HepG2 (cell line): Measurements from ENCODE around the gene MFF. TPM values are rescaled to one million over a fixed set of nuclear protein-coding genes. Genes with fewer than 3 reads are reported as not detected.

Experiments
- ATAC-seq: fragments of 200-7000 bp; cut with Tn5 transposase; 3 replicates; pipeline ENCODE4 v1.9.1; 2020; ENCODE audit warnings: mild to moderate bottlenecking, moderate library complexity
- BruUV-seq: library from RNA; stranded (reverse); fragments of 400-500 nt; replicated peaks from 2 replicates; lab custom pipeline; 2021; lab: Mats Ljungman, UMichigan
- CTCF ChIA-PET: fragments of 300-600 bp; formaldehyde crosslinking; extraction: SDS; loops from one replicate; lab custom pipeline; 2021; ENCODE audit warnings: low total read pairs, inconsistent platforms, low intra/inter-chr PET ratio; lab: Yijun Ruan, JAX
- POLR2A ChIA-PET: fragments of 350-600 bp; sonication (Branson Sonifier 250); formaldehyde crosslinking; loops from one replicate; lab custom pipeline; 2020; ENCODE audit warnings: antibody characterized with exemption, inconsistent platforms; lab: Yijun Ruan, JAX
- DNase-seq: peaks from one replicate; pipeline ENCODE4 v3.0.0-alpha.2; 2015; ENCODE audit warnings: low spot score
- FAIRE-seq: peaks from 3 replicates; lab custom pipeline; 2011; peaks lifted over from hg19 to GRCh38; lab: Jason Lieb, UNC
- H2AFZ ChIP-seq: one replicate; pipeline ENCODE4 v1.6.1; 2011; ENCODE audit warnings: low read length, inconsistent platforms
- H3K27ac ChIP-seq: fragments of 300-600 bp; 3 replicates; pipeline ENCODE4 v1.8.0; 2011; ENCODE audit warnings: mixed run types, mild to moderate bottlenecking, mixed read lengths, low read length, inconsistent platforms; ENCODE audit not compliant: insufficient read depth; ENCODE audit errors: extremely low read length
- H3K27me3 ChIP-seq, 2 experiments: fragments of 200-600 bp in 1 of 2; 2 replicates in 1 of 2; 3 replicates in 1 of 2; pipeline versions ENCODE4 v1.6.0 to v1.8.0; 2011; ENCODE audit warnings: low read length in 2 of 2, mild to moderate bottlenecking in 2 of 2, moderate library complexity in 2 of 2, inconsistent platforms in 1 of 2; ENCODE audit not compliant: insufficient read depth in 2 of 2, control insufficient read depth in 1 of 2
- H3K36me3 ChIP-seq, 2 experiments: fragments of 200-600 bp in 1 of 2; replicated peaks in 1 of 2; 2 replicates in 1 of 2; 3 replicates in 1 of 2; pipeline versions ENCODE4 v1.5.1 to v1.8.0; 2011; ENCODE audit warnings: low read length in 2 of 2, inconsistent platforms in 1 of 2; ENCODE audit not compliant: insufficient read depth in 2 of 2, control insufficient read depth in 1 of 2
- H3K4me1 ChIP-seq: 2 replicates; pipeline ENCODE4 v1.5.1; 2012; ENCODE audit warnings: low read length, inconsistent platforms; ENCODE audit not compliant: insufficient read depth
- H3K4me2 ChIP-seq: 2 replicates; pipeline ENCODE4 v1.6.0; 2011; ENCODE audit warnings: low read depth, low read length, inconsistent platforms
- H3K4me3 ChIP-seq, 3 experiments: fragments of 200-600 bp in 1 of 3; sonication (generic), shearing (Covaris generic) in 1 of 3; replicated peaks in 1 of 3; 2 replicates each; pipeline ENCODE4 v1.5.1; 2011 to 2016; ENCODE audit warnings: low read length in 3 of 3, inconsistent platforms in 2 of 3, low read depth in 2 of 3, mild to moderate bottlenecking in 2 of 3, control low read depth in 1 of 3, mixed read lengths in 1 of 3; ENCODE audit not compliant: insufficient read depth in 1 of 3
- H3K79me2 ChIP-seq: one replicate; pipeline ENCODE4 v1.6.1; 2011; ENCODE audit warnings: low read length, inconsistent platforms; ENCODE audit not compliant: insufficient read depth
- H3K9ac ChIP-seq: 2 replicates; pipeline ENCODE4 v1.6.0; 2011; ENCODE audit warnings: mild to moderate bottlenecking, low read depth, low read length, inconsistent platforms; ENCODE audit not compliant: insufficient read depth
- H3K9me3 ChIP-seq: 2 replicates; pipeline ENCODE4 v1.5.1; 2012; ENCODE audit warnings: mild to moderate bottlenecking, low read length
- H4K20me1 ChIP-seq: 2 replicates; pipeline ENCODE4 v1.6.0; 2011; ENCODE audit warnings: inconsistent platforms, mild to moderate bottlenecking, low read length, moderate library complexity; ENCODE audit not compliant: insufficient read depth
- EHMT2 ChIP-seq: fragments of 200-600 bp; sonication (generic); IDR thresholded peaks from 2 replicates; pipeline ENCODE4 v1.7.0; 2017; ENCODE audit warnings: antibody characterized with exemption, low read depth, low read length, borderline replicate concordance
- KDM1A ChIP-seq: IDR thresholded peaks from 2 replicates; pipeline ENCODE4 v1.6.1; 2016; ENCODE audit warnings: missing compliant biosample characterization
- NR2F6 ChIP-seq, 2 experiments: IDR thresholded peaks; 2 replicates each; pipeline ENCODE4 v1.6.1; 2016; ENCODE audit warnings: antibody characterized with exemption in 1 of 2, mild to moderate bottlenecking in 1 of 2
- NRL ChIP-seq: sonication (generic); formaldehyde crosslinking; IDR thresholded peaks from 2 replicates; pipeline ENCODE4 v1.5.0; 2020; ENCODE audit warnings: missing genetic modification reagents, mild to moderate bottlenecking, moderate library complexity, borderline replicate concordance
- PHF8 ChIP-seq: sonication (generic); formaldehyde crosslinking; IDR thresholded peaks from 2 replicates; pipeline ENCODE4 v1.5.0; 2020; ENCODE audit warnings: missing genetic modification reagents
- RFXANK ChIP-seq: IDR thresholded peaks from 2 replicates; pipeline ENCODE4 v1.6.1; 2016
- UBTF ChIP-seq: sonication (generic); formaldehyde crosslinking; IDR thresholded peaks from 2 replicates; pipeline ENCODE4 v1.4.0; 2020; ENCODE audit warnings: mild to moderate bottlenecking, missing genetic modification reagents
- ZNF136 ChIP-seq: sonication (generic); formaldehyde crosslinking; IDR thresholded peaks from 2 replicates; pipeline ENCODE4 v1.8.1; 2022; ENCODE audit warnings: low read depth, mild to moderate bottlenecking, moderate library complexity, missing genetic modification reagents
- ZNF225 ChIP-seq: sonication (generic); formaldehyde crosslinking; IDR thresholded peaks from 2 replicates; pipeline ENCODE4 v1.4.0; 2020; ENCODE audit warnings: mild to moderate bottlenecking, missing genetic modification reagents
- ZNF253 ChIP-seq: sonication (generic); formaldehyde crosslinking; IDR thresholded peaks from 2 replicates; pipeline ENCODE4 v1.8.0; 2022; ENCODE audit warnings: mild to moderate bottlenecking, missing genetic modification reagents, borderline replicate concordance
- ZNF354B ChIP-seq: sonication (generic); formaldehyde crosslinking; IDR thresholded peaks from 2 replicates; pipeline ENCODE4 v1.8.0; 2022; ENCODE audit warnings: mild to moderate bottlenecking, missing genetic modification reagents
- ZNF792 ChIP-seq: IDR thresholded peaks from 2 replicates; pipeline ENCODE4 v1.6.1; 2016
- WGBS: methylation state at CpG from one replicate; pipeline ENCODE4 v1.1.6; 2017; ENCODE audit warnings: low lambda C conversion rate; 5-methylcytosine and 5-hydroxymethylcytosine counted together
- in situ Hi-C: cut with HindIII; loops from 2 replicates; pipeline ENCODE4 v1.10.0; 2017; ENCODE audit warnings: low pct_unique_long_range_greater_than_20kb; ENCODE audit not compliant: extremely low pct_ligation_motif_present
- intact Hi-C: fragments of 100-400 bp; cut with micrococcal nuclease; formaldehyde crosslinking; loops from one replicate; pipeline ENCODE4 v1.10.0; 2022; ENCODE audit not compliant: unreplicated experiment
- polyA plus RNA-seq, 8 experiments: library from polyadenylated mRNA; depleted of rRNA in 3 of 8; stranded (reverse) in 7 of 8; unstranded in 1 of 8; fragments of >200 nt; fragmentation: Illumina TruSeq in 4 of 8; extraction: Trizol in 4 of 8; gene quantifications; 2 replicates each; pipeline versions ENCODE4 v1.2.1 to v1.2.3, GENCODE V29; 2011 to 2016; ENCODE audit warnings: low read depth in 4 of 8, missing spikeins in 1 of 8, mixed read lengths in 1 of 8; ENCODE audit not compliant: insufficient read depth in 1 of 8
- total RNA-seq, 5 experiments: library from RNA; depleted of rRNA; stranded (reverse); fragments of >200 nt; fragmentation: Illumina TruSeq; extraction: Trizol; gene quantifications; 2 replicates each; pipeline ENCODE4 v1.2.3, GENCODE V29; 2016; ENCODE audit warnings: low read depth in 1 of 5

MFF gene
- total and polyA plus RNA-seq, 2 of the 13 experiments (the other 11 are each of a cell fraction or from before 2014, with no cell fraction given) = 81.9 to 156 TPM

- ATAC-seq (no peak), FAIRE-seq (no peak), DNase-seq (no peak)
- Histone ChIP-seq H3K9ac (no peak overlapping the region), H3K4me1 (peaks cover 13% of the 10 kb centered on the region), H3K27ac (no peak overlapping the region), H3K79me2 (no peaks in the 10 kb centered on the region), H3K36me3 (no peaks in the 10 kb centered on the region), H2AFZ (no peak overlapping the region), H4K20me1 (no peaks in the 10 kb centered on the region), H3K4me2 (no peak overlapping the region), H3K4me3 (no peak overlapping the region), H3K9me3 (no peaks in the 10 kb centered on the region), H3K27me3 (no peaks in the 10 kb centered on the region)
- in situ Hi-C loops (no loop called here), intact Hi-C loops (no loop called here)
- CTCF ChIA-PET = no interaction called here
- 83% methylated on average over 3 of the region's 3 CpGs for WGBS
- BruUV-seq = no TSS peak
- TF ChIP-seq KDM1A (CRISPR knock-in tag) = no peak
- no peak for TF ChIP-seq ZNF253 (CRISPR knock-in tag)
- TF ChIP-seq ZNF136 = no peak
- no peak for TF ChIP-seq EHMT2
- no peak for TF ChIP-seq NR2F6 (IDR thresholded peaks at IDR 0.05)
- TF ChIP-seq NR2F6 (CRISPR knock-in tag; IDR thresholded peaks at IDR 0.05) = no peak
- no peak for TF ChIP-seq ZNF792 (CRISPR knock-in tag)
- TF ChIP-seq UBTF (CRISPR knock-in tag) = no peak
- no peak for TF ChIP-seq PHF8 (CRISPR knock-in tag)
- TF ChIP-seq NRL (CRISPR knock-in tag) = no peak
- no peak for TF ChIP-seq ZNF354B (CRISPR knock-in tag)
- TF ChIP-seq ZNF225 (CRISPR knock-in tag) = no peak
- no peak for TF ChIP-seq RFXANK
- POLR2A ChIA-PET = no interaction called here
Observed at GRCh38 chr2:227296671-227297405, 28.2 kb upstream of the MFF start.
